ENCODE results near the gene SCG3.

SCG3 gene

GRCh38 chr15:51731549-51732267, 50.4 kb downstream of the SCG3 start:
- no peak for DNase-seq

GRCh38 chr15:51732646-51733045, 51.3 kb downstream of the SCG3 start:
- DNase-seq = no peak

GRCh38 chr15:51735228-51736010, 54.1 kb downstream of the SCG3 start:
- no peak for DNase-seq

GRCh38 chr15:51736069-51736468, 54.8 kb downstream of the SCG3 start:
- DNase-seq = no peak

- DNase-seq = no peak
These were observed 55.6 kb downstream of the SCG3 start for GRCh38 chr15:51736751-51737521.

GRCh38 chr15:51737522-51738305, 56.4 kb downstream of the SCG3 start, which contains the start of gene LYSMD2:
TSS of gene LYSMD2 (minus strand) at chr15:51737655. CDS start at chr15:51737622, 33 bp downstream.
- DNase-seq = no peak

- DNase-seq = no peak
These were observed 57.2 kb downstream of the SCG3 start for GRCh38 chr15:51738553-51738952.

GRCh38 chr15:51739061-51739712, 57.9 kb downstream of the SCG3 start:
- DNase-seq = no peak

GRCh38 chr15:51749307-51749706, 68.0 kb downstream of the SCG3 start:
- DNase-seq = no peak

GRCh38 chr15:51750186-51750585, 68.9 kb downstream of the SCG3 start:
- no peak for DNase-seq

- DNase-seq = no peak
These were observed 69.7 kb downstream of the SCG3 start, which contains the start of gene TMOD2 for GRCh38 chr15:51750792-51751696. TSS of gene TMOD2 (plus strand) at chr15:51751597. CDS start at chr15:51766442, 14,845 bp downstream.

- DNase-seq = no peak
These were observed 70.7 kb downstream of the SCG3 start for GRCh38 chr15:51751697-51752683.

GRCh38 chr15:51752888-51753287, 71.6 kb downstream of the SCG3 start:
- no peak for DNase-seq

- no peak for DNase-seq
These were observed 73.0 kb downstream of the SCG3 start for GRCh38 chr15:51754267-51754666.

- no peak for DNase-seq
These were observed 74.5 kb downstream of the SCG3 start for GRCh38 chr15:51755790-51756189.

- no peak for DNase-seq
These were observed 75.2 kb downstream of the SCG3 start for GRCh38 chr15:51756482-51756881.

GRCh38 chr15:51757450-51757849, 76.1 kb downstream of the SCG3 start:
- DNase-seq = no peak

GRCh38 chr15:51758645-51759044, 77.3 kb downstream of the SCG3 start:
- no peak for DNase-seq

GRCh38 chr15:51759557-51760070, 78.3 kb downstream of the SCG3 start:
- DNase-seq = no peak
